GM12875 (cell line): ENCODE measurements around the gene FEN1.

Experiments
- H3K4me3 ChIP-seq: one replicate; pipeline ENCODE4 v1.5.1; 2011; ENCODE audit warnings: low read depth, low read length, control low read depth
- CTCF ChIP-seq: IDR thresholded peaks from 2 replicates; pipeline ENCODE4 v1.5.1; 2011; ENCODE audit warnings: low read depth, mild to moderate bottlenecking, control low read depth, inconsistent platforms, low read length, moderate library complexity, borderline replicate concordance; ENCODE audit not compliant: insufficient read depth

Gene FEN1

GRCh38 chr11:61771985-61772455 lies 20.7 kb upstream of the FEN1 start:
- no peak for TF ChIP-seq CTCF

GRCh38 chr11:61773356-61773755 lies 19.4 kb upstream of the FEN1 start:
- H3K4me3 ChIP-seq, result no peak overlapping the region
- TF ChIP-seq CTCF, result no peak

More at GRCh38 chr11:61771985-61772455, 20.7 kb upstream of the FEN1 start:
- no peak overlapping the region for H3K4me3 ChIP-seq

- TF ChIP-seq CTCF, result no peak
Measured at GRCh38 chr11:61773809-61774208, 18.9 kb upstream of the FEN1 start.

GRCh38 chr11:61774411-61774810 lies 18.3 kb upstream of the FEN1 start:
- no peak overlapping the region for H3K4me3 ChIP-seq
- TF ChIP-seq CTCF, result no peak

More at GRCh38 chr11:61773809-61774208, 18.9 kb upstream of the FEN1 start:
- H3K4me3 ChIP-seq, result no peak overlapping the region

- TF ChIP-seq CTCF, result no peak
- no peak overlapping the region for H3K4me3 ChIP-seq
Measured at GRCh38 chr11:61775106-61775505, 17.6 kb upstream of the FEN1 start.

- no peak for TF ChIP-seq CTCF
Measured at GRCh38 chr11:61775606-61776554, 16.8 kb upstream of the FEN1 start.

More at GRCh38 chr11:61775606-61776554, 16.8 kb upstream of the FEN1 start:
- H3K4me3 ChIP-seq, result no peak overlapping the region
